Measurements from ENCODE around the gene XYLT2.
A peak's percentile ranks its signal among the peaks of the same experiment; 100 is the strongest.
"Not testable (repeated sequence)": the region's sequence is repeated elsewhere in the genome, so short reads cannot be mapped to it uniquely, and the experiment has no call there.

Gene XYLT2

GRCh38 chr17:50345432-50346312 is at the start of gene XYLT2:
TSS of gene XYLT2 (plus strand) at chr17:50346126. CDS start at chr17:50346141, 15 bp downstream.
- Histone ChIP-seq H3K36me3 (ENCODE audit: control insufficient read depth in 2 of 2, insufficient read depth in 2 of 2, low read length in 2 of 2) (no peaks in the 10 kb centered on the region), H3K4me1 (ENCODE audit: control insufficient read depth, insufficient read depth, low read length) (peaks cover 30% of the 10 kb centered on the region), H3K9ac (ENCODE audit: low read length in 2 of 2) (peak within 1 kb of the TSS; percentile 66 to 84), H3K9me3 (ENCODE audit: control insufficient read depth in 2 of 2, low read length in 2 of 2) (no peaks in the 10 kb centered on the region), H3K4me3 (ENCODE audit: low read length in 2 of 2) (peak within 1 kb of the TSS; percentile 67 to 85), H3K27me3 (ENCODE audit: control insufficient read depth in 1 of 2, insufficient read depth in 2 of 2, low read length in 2 of 2) (no peaks in the 10 kb centered on the region), H3K27ac (ENCODE audit: low read length) (no peak within 1 kb of the TSS)

DNA sequence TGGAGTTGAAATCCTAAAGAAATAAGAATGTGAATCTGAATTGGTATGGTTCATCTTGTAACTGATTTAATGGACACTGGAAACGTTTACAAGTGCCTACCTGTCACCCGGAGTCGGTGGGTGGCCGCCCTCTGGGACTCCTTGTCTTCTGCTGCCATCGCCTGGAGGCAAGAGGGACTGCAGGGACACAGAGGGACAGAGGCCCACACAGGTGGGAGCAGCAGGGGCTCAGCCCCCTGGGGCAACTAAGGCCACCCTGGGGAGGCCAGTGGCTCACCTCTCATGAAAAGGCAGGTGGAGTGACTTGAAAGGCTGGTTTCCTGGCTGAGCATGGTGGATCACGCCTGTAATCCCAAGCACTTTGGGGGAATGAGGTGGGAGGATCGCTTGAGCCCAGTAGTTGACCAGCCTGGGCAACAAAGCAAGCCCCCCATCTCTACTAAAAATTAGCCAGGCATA is 48.5 kb upstream of the XYLT2 start:
- H3K36me3 ChIP-seq (ENCODE audit: control insufficient read depth in 2 of 2, insufficient read depth in 2 of 2, low read length in 2 of 2), result no peaks in the 10 kb centered on the region

GRCh38 chr17:50298018-50298417 is 47.9 kb upstream of the XYLT2 start:
- H3K36me3 ChIP-seq (ENCODE audit: control insufficient read depth in 2 of 2, insufficient read depth in 2 of 2, low read length in 2 of 2), result no peaks in the 10 kb centered on the region
- no peaks in the 10 kb centered on the region for H3K27me3 ChIP-seq (ENCODE audit: control insufficient read depth in 1 of 2, insufficient read depth in 2 of 2, low read length in 2 of 2)
- H3K27ac ChIP-seq (ENCODE audit: low read length), result no peak overlapping the region
- no peak overlapping the region for H3K4me3 ChIP-seq (ENCODE audit: low read length in 2 of 2)
- no peaks in the 10 kb centered on the region for H3K9me3 ChIP-seq (ENCODE audit: control insufficient read depth in 2 of 2, low read length in 2 of 2)
- H3K4me1 ChIP-seq (ENCODE audit: control insufficient read depth, insufficient read depth, low read length), result no peaks in the 10 kb centered on the region
- H3K9ac ChIP-seq (ENCODE audit: low read length in 2 of 2), result no peak overlapping the region

More for the DNA sequence above, 48.5 kb upstream of the XYLT2 start:
- H3K4me3 ChIP-seq (ENCODE audit: low read length in 2 of 2), result no peak overlapping the region
- no peak overlapping the region for H3K9ac ChIP-seq (ENCODE audit: low read length in 2 of 2)
- H3K9me3 ChIP-seq (ENCODE audit: control insufficient read depth in 2 of 2, low read length in 2 of 2), result no peaks in the 10 kb centered on the region
- no peak overlapping the region for H3K27ac ChIP-seq (ENCODE audit: low read length)
- no peaks in the 10 kb centered on the region for H3K27me3 ChIP-seq (ENCODE audit: control insufficient read depth in 1 of 2, insufficient read depth in 2 of 2, low read length in 2 of 2)
- no peaks in the 10 kb centered on the region for H3K4me1 ChIP-seq (ENCODE audit: control insufficient read depth, insufficient read depth, low read length)

DNA sequence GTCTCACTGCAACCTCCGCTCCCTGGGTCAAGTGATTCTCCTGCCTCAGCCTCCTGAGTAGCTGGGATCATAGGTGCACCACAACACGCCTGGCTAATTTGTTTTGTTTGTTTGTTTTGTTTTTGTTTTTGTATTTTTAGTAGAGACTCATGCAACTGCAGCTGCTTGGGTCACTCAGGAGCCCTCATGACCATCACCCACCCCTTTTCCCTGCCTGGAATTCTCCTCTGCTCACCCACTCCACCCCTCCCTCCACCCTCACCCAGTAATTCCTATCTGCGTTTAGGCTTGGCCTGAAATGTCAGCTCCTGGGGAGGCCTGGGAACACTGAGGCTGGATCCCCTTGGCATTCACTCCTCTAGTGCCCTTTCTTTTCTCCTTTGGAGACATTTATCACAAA is 46.1 kb upstream of the XYLT2 start:
- Histone ChIP-seq H3K4me1 (ENCODE audit: control insufficient read depth, insufficient read depth, low read length) (peaks cover 2% of the 10 kb centered on the region), H3K27ac (ENCODE audit: low read length) (no peak overlapping the region), H3K4me3 (ENCODE audit: low read length in 2 of 2) (no peak overlapping the region), H3K9me3 (ENCODE audit: control insufficient read depth in 2 of 2, low read length in 2 of 2) (no peaks in the 10 kb centered on the region), H3K9ac (ENCODE audit: low read length in 2 of 2) (no peak overlapping the region), H3K27me3 (ENCODE audit: control insufficient read depth in 1 of 2, insufficient read depth in 2 of 2, low read length in 2 of 2) (no peaks in the 10 kb centered on the region), H3K36me3 (ENCODE audit: control insufficient read depth in 2 of 2, insufficient read depth in 2 of 2, low read length in 2 of 2) (no peaks in the 10 kb centered on the region)

GRCh38 chr17:50300824-50301223 is 45.1 kb upstream of the XYLT2 start:
- not testable (repeated sequence) for H3K27me3 ChIP-seq (ENCODE audit: control insufficient read depth in 1 of 2, insufficient read depth in 2 of 2, low read length in 2 of 2); H3K9ac ChIP-seq (ENCODE audit: low read length in 2 of 2); H3K27ac ChIP-seq (ENCODE audit: low read length); H3K9me3 ChIP-seq (ENCODE audit: control insufficient read depth in 2 of 2, low read length in 2 of 2); H3K36me3 ChIP-seq (ENCODE audit: control insufficient read depth in 2 of 2, insufficient read depth in 2 of 2, low read length in 2 of 2); H3K4me1 ChIP-seq (ENCODE audit: control insufficient read depth, insufficient read depth, low read length); H3K4me3 ChIP-seq (ENCODE audit: low read length in 2 of 2)

DNA sequence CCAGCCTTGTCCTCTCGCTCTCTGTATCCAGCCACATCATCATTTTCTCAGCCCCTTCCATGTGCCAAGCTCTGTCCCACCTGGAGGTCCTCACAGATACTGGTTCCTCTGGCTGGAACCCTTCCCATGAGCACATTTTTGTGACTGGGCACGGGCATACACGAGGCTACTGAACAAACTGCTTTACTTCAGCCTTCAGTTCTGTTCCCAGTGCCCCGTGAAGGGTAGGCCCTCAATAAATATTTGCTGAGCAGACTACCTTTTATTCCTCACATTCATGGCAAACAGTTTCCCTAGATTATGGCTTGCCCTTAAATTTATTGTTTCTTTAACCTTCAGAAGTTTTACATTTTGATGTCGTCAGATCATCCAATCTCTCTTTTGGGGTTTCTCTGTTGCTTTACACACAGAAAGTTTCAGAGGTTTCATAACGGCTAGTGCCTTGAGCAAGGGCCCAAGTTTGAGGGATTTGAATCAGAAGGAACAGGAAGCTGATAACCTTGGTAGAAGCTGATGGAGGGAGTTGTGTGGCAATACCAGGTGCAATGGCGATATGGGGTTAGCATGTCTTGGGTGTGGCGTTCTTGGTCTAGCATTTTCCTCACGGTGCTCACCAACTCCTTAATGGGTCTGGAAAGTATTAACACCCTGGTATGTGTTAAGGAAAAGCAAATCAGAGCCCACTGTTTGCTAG is 43.9 kb upstream of the XYLT2 start:
- Histone ChIP-seq H3K4me1 (ENCODE audit: control insufficient read depth, insufficient read depth, low read length) (peaks cover 7% of the 10 kb centered on the region), H3K27me3 (ENCODE audit: control insufficient read depth in 1 of 2, insufficient read depth in 2 of 2, low read length in 2 of 2) (no peaks in the 10 kb centered on the region), H3K9ac (ENCODE audit: low read length in 2 of 2) (no peak overlapping the region), H3K4me3 (ENCODE audit: low read length in 2 of 2) (no peak overlapping the region), H3K36me3 (ENCODE audit: control insufficient read depth in 2 of 2, insufficient read depth in 2 of 2, low read length in 2 of 2) (no peaks in the 10 kb centered on the region), H3K27ac (ENCODE audit: low read length) (no peak overlapping the region), H3K9me3 (ENCODE audit: control insufficient read depth in 2 of 2, low read length in 2 of 2) (no peaks in the 10 kb centered on the region)

- H3K27ac ChIP-seq (ENCODE audit: low read length), result no peak overlapping the region
- no peaks in the 10 kb centered on the region for H3K36me3 ChIP-seq (ENCODE audit: control insufficient read depth in 2 of 2, insufficient read depth in 2 of 2, low read length in 2 of 2)
Measured at GRCh38 chr17:50303051-50303450, 42.9 kb upstream of the XYLT2 start.

DNA sequence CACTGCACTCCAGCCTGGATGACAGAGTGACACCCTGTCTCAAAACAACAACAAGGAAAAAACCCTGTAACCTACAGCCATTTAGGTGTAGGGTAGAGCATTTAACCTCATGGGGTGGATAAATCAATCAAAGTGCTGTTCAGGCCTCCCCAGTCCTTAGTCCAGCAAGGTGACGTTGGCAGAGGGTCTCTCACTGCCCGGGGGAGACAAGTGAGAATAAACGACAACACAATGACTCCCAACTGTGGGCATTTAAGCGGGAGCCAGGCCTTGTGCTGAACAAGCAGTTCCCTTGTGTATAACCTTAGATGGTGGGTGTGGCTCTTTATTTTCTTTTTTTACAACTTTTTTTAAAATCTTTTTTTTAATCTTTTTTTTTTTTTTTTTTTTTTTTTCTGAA is 42.3 kb upstream of the XYLT2 start:
- H3K36me3 ChIP-seq (ENCODE audit: control insufficient read depth in 2 of 2, insufficient read depth in 2 of 2, low read length in 2 of 2), result no peaks in the 10 kb centered on the region
- H3K9me3 ChIP-seq (ENCODE audit: control insufficient read depth in 2 of 2, low read length in 2 of 2), result no peaks in the 10 kb centered on the region
- no peaks in the 10 kb centered on the region for H3K27me3 ChIP-seq (ENCODE audit: control insufficient read depth in 1 of 2, insufficient read depth in 2 of 2, low read length in 2 of 2)
- no peak overlapping the region for H3K9ac ChIP-seq (ENCODE audit: low read length in 2 of 2)
- peaks cover 7% of the 10 kb centered on the region for H3K4me1 ChIP-seq (ENCODE audit: control insufficient read depth, insufficient read depth, low read length)
- H3K4me3 ChIP-seq (ENCODE audit: low read length in 2 of 2), result no peak overlapping the region
- no peak overlapping the region for H3K27ac ChIP-seq (ENCODE audit: low read length)

More at GRCh38 chr17:50303051-50303450, 42.9 kb upstream of the XYLT2 start:
- peaks cover 7% of the 10 kb centered on the region for H3K4me1 ChIP-seq (ENCODE audit: control insufficient read depth, insufficient read depth, low read length)
- H3K9me3 ChIP-seq (ENCODE audit: control insufficient read depth in 2 of 2, low read length in 2 of 2), result no peaks in the 10 kb centered on the region
- no peak overlapping the region for H3K9ac ChIP-seq (ENCODE audit: low read length in 2 of 2)
- no peaks in the 10 kb centered on the region for H3K27me3 ChIP-seq (ENCODE audit: control insufficient read depth in 1 of 2, insufficient read depth in 2 of 2, low read length in 2 of 2)
- no peak overlapping the region for H3K4me3 ChIP-seq (ENCODE audit: low read length in 2 of 2)

GRCh38 chr17:50304781-50305404 is 41.0 kb upstream of the XYLT2 start:
- H3K27ac ChIP-seq (ENCODE audit: low read length), result no peak overlapping the region
- no peaks in the 10 kb centered on the region for H3K27me3 ChIP-seq (ENCODE audit: control insufficient read depth in 1 of 2, insufficient read depth in 2 of 2, low read length in 2 of 2)
- peak overlapping the region in 1 of 2 donors; percentile 54 for H3K4me3 ChIP-seq (ENCODE audit: low read length in 2 of 2)
- H3K9me3 ChIP-seq (ENCODE audit: control insufficient read depth in 2 of 2, low read length in 2 of 2), result no peaks in the 10 kb centered on the region
- H3K9ac ChIP-seq (ENCODE audit: low read length in 2 of 2), result peak overlapping the region in 1 of 2 donors; percentile 36
- peaks cover 7% of the 10 kb centered on the region for H3K4me1 ChIP-seq (ENCODE audit: control insufficient read depth, insufficient read depth, low read length)
- no peaks in the 10 kb centered on the region for H3K36me3 ChIP-seq (ENCODE audit: control insufficient read depth in 2 of 2, insufficient read depth in 2 of 2, low read length in 2 of 2)

DNA sequence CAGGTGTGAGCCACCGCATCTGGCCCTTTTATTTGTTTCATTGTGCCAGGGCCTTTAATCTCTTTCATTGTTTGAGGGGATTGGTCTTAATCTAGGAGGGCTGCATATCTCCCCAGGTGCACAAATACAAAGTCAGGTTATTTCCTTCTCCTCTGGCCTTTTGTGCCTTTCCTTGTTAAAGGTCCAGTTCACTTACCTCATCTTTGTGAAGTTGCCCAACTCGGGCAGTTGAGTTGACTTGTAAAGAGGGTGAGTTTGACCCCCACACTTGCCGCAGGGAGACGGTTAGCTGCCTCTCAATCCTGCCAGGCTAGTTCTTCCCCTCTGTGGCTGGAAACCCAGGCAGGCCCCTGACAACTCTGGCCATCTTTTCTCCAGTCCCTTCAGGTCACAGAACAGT is 38.3 kb upstream of the XYLT2 start:
- peaks cover 7% of the 10 kb centered on the region for H3K4me1 ChIP-seq (ENCODE audit: control insufficient read depth, insufficient read depth, low read length)
- peaks cover 0 to 8% of the 10 kb centered on the region in 2 donors for H3K27me3 ChIP-seq (ENCODE audit: control insufficient read depth in 1 of 2, insufficient read depth in 2 of 2, low read length in 2 of 2)
- H3K27ac ChIP-seq (ENCODE audit: low read length), result no peak overlapping the region
- no peak overlapping the region for H3K4me3 ChIP-seq (ENCODE audit: low read length in 2 of 2)
- H3K9ac ChIP-seq (ENCODE audit: low read length in 2 of 2), result no peak overlapping the region
- H3K9me3 ChIP-seq (ENCODE audit: control insufficient read depth in 2 of 2, low read length in 2 of 2), result no peaks in the 10 kb centered on the region
- H3K36me3 ChIP-seq (ENCODE audit: control insufficient read depth in 2 of 2, insufficient read depth in 2 of 2, low read length in 2 of 2), result no peaks in the 10 kb centered on the region

Data from stomach smooth muscle (tissue), 2 donors.